Activated T-cell treated with anti-CD3 and anti-CD28 coated beads, Interleukin-2, amount 50 U/mL, for 48 hours (primary cell): ENCODE measurements around the gene KANSL1.
"Not testable (repeated sequence)": the region's sequence is repeated elsewhere in the genome, so short reads cannot be mapped to it uniquely, and the experiment has no call there.

Source experiments
- DNase-seq, 2 experiments: peaks; one replicate each; pipeline ENCODE4 v3.0.0-alpha.2; 2020

Gene KANSL1

DNA sequence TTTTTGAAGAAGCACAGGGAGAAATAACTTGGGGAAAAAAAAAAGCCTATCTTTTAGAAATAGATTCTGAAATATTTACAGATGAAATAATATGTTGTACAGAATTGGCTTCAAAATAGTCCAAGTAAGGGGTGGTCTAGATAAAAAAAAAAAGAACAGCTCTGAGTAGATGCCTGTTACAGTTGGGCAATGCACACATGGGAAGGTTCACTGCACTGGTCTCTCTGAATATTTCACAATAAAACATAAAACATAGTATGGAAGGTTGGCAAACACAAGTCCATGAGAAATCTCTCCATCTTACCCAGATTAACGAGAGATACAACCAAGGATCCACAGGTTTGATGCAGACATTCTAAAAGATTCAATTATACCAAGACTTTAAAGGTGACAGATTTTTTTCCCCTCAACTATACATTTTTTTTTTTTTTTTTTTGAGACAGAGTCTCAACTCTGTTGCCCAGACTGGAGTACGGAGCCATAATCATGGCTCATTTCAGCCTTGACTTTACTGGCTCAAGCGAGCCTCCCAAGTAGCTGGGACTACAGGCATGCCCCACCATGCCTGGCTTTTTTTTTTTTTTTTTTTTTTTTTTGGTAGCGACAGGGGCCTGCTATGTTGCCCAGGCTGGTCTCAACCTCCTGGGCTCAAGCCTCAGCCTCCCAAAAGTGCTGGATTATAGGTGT is 58.0 kb downstream of the KANSL1 start:
- no peak for DNase-seq

DNA sequence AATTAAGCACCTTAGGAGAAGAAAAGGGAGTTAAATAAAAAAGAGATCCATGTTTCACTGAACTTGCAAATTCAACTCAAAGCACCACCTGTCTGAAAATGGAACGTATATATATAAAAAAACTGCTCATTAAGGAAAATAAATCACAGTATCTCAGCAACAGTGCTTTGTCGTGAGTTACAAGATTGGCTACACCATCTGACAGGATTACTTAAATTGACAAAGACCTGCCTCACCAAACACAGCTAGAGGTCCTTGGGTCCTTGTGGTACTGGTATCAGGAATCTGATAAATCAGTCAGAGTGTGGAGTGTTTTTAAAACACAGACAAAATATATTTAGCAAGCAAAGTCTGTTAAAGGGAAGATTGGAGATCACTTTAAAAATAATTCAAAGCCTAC is 63.9 kb downstream of the KANSL1 start:
- no peak for DNase-seq

GRCh38 chr17:46128453-46128852 is 64.8 kb downstream of the KANSL1 start:
- no peak for DNase-seq

DNA sequence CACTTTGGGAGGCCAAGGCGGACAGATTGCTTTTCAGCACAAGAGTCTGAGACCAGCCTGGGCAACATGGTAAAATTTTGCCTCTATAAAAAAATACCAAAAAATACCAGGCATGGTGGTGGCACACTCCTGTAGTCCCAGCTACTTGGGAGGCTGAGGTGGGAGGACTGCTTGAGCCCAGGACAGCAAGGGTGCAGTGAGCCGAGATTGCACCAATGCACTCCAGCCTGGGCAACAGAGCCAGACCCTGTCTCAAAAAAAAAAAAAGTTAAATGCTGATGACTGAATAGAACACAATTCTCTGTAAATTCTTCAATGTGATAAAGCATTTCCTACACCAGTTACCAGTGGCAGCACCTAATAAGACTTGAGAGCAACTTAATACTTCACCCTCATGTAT is 65.7 kb downstream of the KANSL1 start:
- no peak for DNase-seq

DNA sequence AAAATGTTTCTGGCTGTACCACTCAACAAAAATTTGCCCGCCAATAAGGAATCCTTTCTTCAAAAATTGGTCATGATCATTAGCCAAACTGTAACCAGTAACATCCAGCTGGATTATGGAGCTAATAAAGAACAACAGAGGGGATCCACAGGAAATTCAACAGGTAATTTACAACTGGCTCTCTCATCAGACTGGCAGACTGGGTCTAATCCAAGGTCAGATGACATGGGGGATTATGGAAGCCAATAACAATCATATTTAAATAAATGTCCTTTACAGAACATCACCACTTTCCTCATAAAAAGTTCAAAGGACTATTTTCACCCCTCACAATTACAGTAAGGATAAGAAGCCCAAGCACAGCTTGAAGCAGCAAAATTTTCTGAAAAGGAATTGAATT is 66.4 kb downstream of the KANSL1 start:
- DNase-seq: no peak

DNA sequence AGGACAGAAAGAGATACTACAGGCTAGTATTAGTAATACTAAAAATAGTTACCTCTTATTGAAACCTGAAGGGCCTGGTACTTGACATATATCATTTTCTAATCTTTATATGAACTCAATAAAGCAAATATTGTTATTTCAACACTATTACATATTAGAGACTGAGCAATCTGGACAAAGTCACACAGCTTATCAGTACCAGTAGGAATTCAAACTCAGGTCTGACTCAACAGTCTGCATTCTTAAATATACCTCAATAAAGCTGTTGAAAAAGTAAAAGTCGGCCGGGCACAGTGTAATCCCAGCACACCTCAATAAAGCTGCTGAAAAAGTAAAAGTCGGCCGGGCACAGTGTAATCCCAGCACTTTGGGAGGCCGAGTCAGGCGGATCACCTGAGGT is 67.4 kb downstream of the KANSL1 start:
- no peak for DNase-seq

GRCh38 chr17:46124695-46125592 is 68.3 kb downstream of the KANSL1 start:
- DNase-seq: no peak

DNA sequence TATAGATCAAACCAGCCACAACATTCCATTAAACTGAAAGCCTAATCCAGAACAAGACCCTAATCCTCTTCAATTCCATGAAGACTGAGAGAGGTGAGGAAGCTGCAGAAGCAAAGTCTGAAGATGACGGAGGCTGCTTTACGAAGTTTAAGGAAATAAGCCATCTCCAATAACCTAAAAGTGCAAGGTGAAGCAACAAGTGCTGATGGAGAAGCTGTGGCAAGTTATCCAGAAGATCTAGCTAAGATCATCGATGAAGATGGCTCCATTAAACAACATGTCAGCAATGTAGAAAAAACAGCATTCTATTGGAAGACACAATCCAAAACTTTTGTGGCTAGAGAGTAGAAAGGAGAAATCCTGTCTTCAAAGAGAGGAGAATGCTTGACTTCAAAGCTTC is 69.6 kb downstream of the KANSL1 start:
- no peak for DNase-seq

GRCh38 chr17:46122486-46122871 is 70.8 kb downstream of the KANSL1 start:
- DNase-seq: no peak

DNA sequence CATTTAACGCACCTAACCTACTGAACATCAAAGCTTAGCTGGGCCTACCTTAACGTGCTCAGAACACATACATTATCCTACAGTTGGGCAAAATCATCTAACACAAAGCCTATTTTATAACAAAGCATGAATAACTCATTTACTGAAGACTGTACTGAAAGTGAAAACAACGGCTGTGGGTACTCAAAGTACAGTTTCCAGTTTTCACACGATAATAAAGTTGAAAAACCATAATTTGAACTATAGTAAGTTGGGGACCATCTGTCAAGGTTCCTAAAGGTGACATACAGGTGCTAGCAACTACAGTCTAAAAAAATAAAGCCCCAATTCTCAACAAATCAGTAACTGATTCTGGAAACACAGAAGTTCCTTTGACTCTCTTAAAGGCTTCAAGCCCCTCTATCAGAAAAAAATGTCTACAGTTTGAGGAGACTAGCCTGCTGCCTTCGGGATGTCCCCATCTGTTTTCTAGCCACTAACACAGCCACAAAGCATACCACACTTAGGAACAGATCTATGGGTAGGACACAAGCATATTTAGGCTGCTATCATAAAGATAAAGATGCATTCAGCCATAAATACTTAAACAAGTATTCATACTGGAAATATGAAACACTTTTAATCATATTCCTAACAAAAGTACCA is 71.3 kb downstream of the KANSL1 start:
- DNase-seq: no peak

GRCh38 chr17:46121165-46121764 is 72.0 kb downstream of the KANSL1 start:
- no peak for DNase-seq

DNA sequence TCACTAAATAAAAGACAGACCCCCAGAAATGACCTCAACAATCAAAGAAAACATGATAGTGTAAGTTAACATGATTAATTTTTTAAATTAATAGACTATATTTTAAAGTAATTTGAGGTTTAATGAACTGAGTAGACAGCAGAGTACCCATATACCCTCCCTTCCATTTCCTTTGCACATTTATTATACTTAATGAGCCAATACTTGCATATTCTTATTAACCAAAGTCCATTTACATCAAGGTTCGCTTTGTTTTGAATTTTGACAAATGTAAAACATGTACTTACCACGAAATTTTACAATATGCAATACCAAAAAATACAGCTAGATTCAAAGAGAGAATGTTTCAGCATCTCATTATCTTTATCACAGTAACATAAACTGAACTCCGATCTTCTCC is 72.7 kb downstream of the KANSL1 start:
- no peak for DNase-seq

GRCh38 chr17:46120078-46120477 is 73.2 kb downstream of the KANSL1 start:
- DNase-seq: no peak

- no peak for DNase-seq
Measured at GRCh38 chr17:46118964-46119363, 74.3 kb downstream of the KANSL1 start.

- no peak for DNase-seq
Measured at GRCh38 chr17:46117850-46118696, 75.2 kb downstream of the KANSL1 start.

GRCh38 chr17:46117117-46117516 is 76.1 kb downstream of the KANSL1 start:
- no peak for DNase-seq

GRCh38 chr17:46115699-46116098 is 77.5 kb downstream of the KANSL1 start:
- no peak for DNase-seq

- DNase-seq: not testable (repeated sequence)
Measured at GRCh38 chr17:46111236-46111635, 82.0 kb downstream of the KANSL1 start.

- DNase-seq: no peak
Measured at GRCh38 chr17:46110219-46110618, 83.0 kb downstream of the KANSL1 start.

GRCh38 chr17:46109603-46110189 is 83.5 kb downstream of the KANSL1 start:
- DNase-seq: no peak

DNA sequence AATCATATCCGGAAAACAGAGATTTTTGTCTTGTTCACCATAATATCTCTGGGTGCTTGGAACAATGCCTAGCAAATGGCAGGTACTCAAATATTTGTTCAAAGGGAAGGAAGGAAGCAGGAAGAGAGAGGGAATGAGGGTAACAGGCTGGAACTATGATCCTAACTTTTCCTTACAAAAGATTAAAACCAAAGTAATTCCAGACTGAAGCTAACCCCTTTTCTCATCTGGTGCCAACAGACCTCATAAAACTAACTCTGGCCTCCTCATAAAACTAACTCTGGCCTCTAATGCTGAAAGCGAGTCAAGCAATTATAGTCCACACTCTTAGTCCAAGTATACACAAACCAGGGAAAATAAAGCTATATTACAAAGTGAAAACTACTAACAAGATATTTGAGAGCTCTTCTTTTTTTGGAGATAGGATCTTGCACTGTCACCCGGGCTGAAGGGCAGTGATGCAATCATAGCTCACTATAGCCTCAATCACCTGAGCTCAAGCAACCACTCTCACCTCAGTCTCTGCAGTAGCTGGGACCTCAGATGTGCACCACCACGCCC is 84.6 kb downstream of the KANSL1 start:
- DNase-seq: no peak

GRCh38 chr17:46108120-46108519 is 85.1 kb downstream of the KANSL1 start:
- DNase-seq: no peak
